AG09319 (cell line): Measurements from ENCODE around the gene ACE2.

Experiments
- DNase-seq: peaks from one replicate; pipeline ENCODE4 v3.0.0-alpha.2; 2010; ENCODE audit warnings: low read depth; ENCODE audit errors: extremely low read depth
- CTCF ChIP-seq: IDR thresholded peaks from 2 replicates; pipeline ENCODE4 v1.5.1; 2011; ENCODE audit warnings: low read depth, mild to moderate bottlenecking, inconsistent platforms, low read length, moderate library complexity

ACE2 gene

GRCh38 chrX:15576019-15576418 lies 24.7 kb downstream of the ACE2 start:
- DNase-seq, result no peak

GRCh38 chrX:15574017-15574416 lies 26.7 kb downstream of the ACE2 start:
- TF ChIP-seq CTCF, result no peak
- no peak for DNase-seq

More at GRCh38 chrX:15576019-15576418, 24.7 kb downstream of the ACE2 start:
- TF ChIP-seq CTCF, result no peak

- no peak for DNase-seq
- TF ChIP-seq CTCF, result no peak
Measured at GRCh38 chrX:15570145-15570544, 30.6 kb downstream of the ACE2 start.

- DNase-seq, result no peak
- no peak; the same call in none of the 2 replicates for TF ChIP-seq CTCF
Measured at GRCh38 chrX:15567886-15568616, 32.7 kb downstream of the ACE2 start.

- TF ChIP-seq CTCF, result no peak
- DNase-seq, result no peak
Measured at GRCh38 chrX:15567267-15567666, 33.5 kb downstream of the ACE2 start.

- DNase-seq, result no peak
- no peak for TF ChIP-seq CTCF
Measured at GRCh38 chrX:15566244-15566643, 34.5 kb downstream of the ACE2 start.

GRCh38 chrX:15564981-15565579 lies 35.7 kb downstream of the ACE2 start:
- TF ChIP-seq CTCF, result peak; percentile 66
- peak; percentile 22 for DNase-seq
